Upper lobe of left lung (tissue), 6 donors: ENCODE measurements around the gene DEPDC5. TPM values are rescaled to one million over a fixed set of nuclear protein-coding genes. Genes with fewer than 3 reads are reported as not detected.

Experiments used
- ATAC-seq, 2 donors: fragments of 200-7000 bp; cut with Tn5 transposase; one replicate each; pipeline ENCODE4 v1.9.1; 2022; ENCODE audit warnings: mild to moderate bottlenecking in 2 of 2, moderate library complexity in 2 of 2; ENCODE audit not compliant: low FRiP score in 2 of 2
- DNase-seq, 2 donors: peaks; one replicate each; pipeline ENCODE4 v3.0.0-alpha.2; 2019 to 2020
- H3K27ac ChIP-seq, 4 donors: fragments of 200-600 bp; sonication (generic); one replicate each; pipeline ENCODE4 v1.5.1; 2016 to 2019
- H3K27me3 ChIP-seq, 4 donors: fragments of 200-600 bp; sonication (generic); one replicate each; pipeline ENCODE4 v1.5.1; 2017 to 2019
- H3K36me3 ChIP-seq, 4 donors: fragments of 200-600 bp; sonication (generic); one replicate each; pipeline ENCODE4 v1.5.1; 2016 to 2019
- H3K4me1 ChIP-seq, 4 donors: fragments of 200-600 bp; sonication (generic); one replicate each; pipeline ENCODE4 v1.5.1; 2018 to 2019
- H3K4me3 ChIP-seq, 4 donors: fragments of 200-600 bp; sonication (generic); one replicate each; pipeline ENCODE4 v1.5.1; 2017 to 2019; ENCODE audit warnings: mild to moderate bottlenecking in 2 of 4, moderate library complexity in 1 of 4
- H3K9me3 ChIP-seq, 4 donors: fragments of 200-600 bp; sonication (generic); one replicate each; pipeline ENCODE4 v1.5.1; 2018 to 2019
- CTCF ChIP-seq, 6 experiments: fragments of 450-650 bp in 4 of 6; fragments of 200-600 bp in 2 of 6; sonication (generic) in 2 of 6; IDR thresholded peaks; one replicate each; pipeline ENCODE4 v1.5.1; 2016 to 2019; ENCODE audit warnings: antibody characterized with exemption in 6 of 6
- EP300 ChIP-seq, 4 donors: sonication (generic); formaldehyde crosslinking; IDR thresholded peaks; one replicate each; pipeline ENCODE4 v1.5.1; 2017; ENCODE audit warnings: antibody characterized with exemption in 4 of 4, control low read depth in 2 of 4
- POLR2A ChIP-seq, 4 donors: fragments of 450-650 bp; IDR thresholded peaks; one replicate each; pipeline ENCODE4 v1.5.1; 2016 to 2017; ENCODE audit warnings: antibody characterized with exemption in 4 of 4, mild to moderate bottlenecking in 2 of 4
- POLR2AphosphoS5 ChIP-seq, 2 donors: sonication (generic); formaldehyde crosslinking; IDR thresholded peaks; one replicate each; pipeline ENCODE4 v1.5.1; 2017; ENCODE audit warnings: antibody characterized with exemption in 2 of 2
- WGBS, 2 donors: methylation state at CpG; one replicate each; pipeline ENCODE4 v1.1.5; 2017 to 2018; 5-methylcytosine and 5-hydroxymethylcytosine counted together
- total RNA-seq, 6 donors: library from RNA; depleted of rRNA in 4 of 6; stranded (reverse); fragments of >200 nt in 4 of 6; gene quantifications; one replicate each; pipeline versions ENCODE4 v1.1.0 to v1.2.1, GENCODE V29; 2016 to 2021
- donor health status: DM: no; HTN: no; CAD: no; lungs with moderate emphysema.
- donor health status: DM: no; HTN: yes; CAD: no; lungs with severe emphysema.

The DEPDC5 gene
- total RNA-seq, 6 donors from 2014 or later: 10.9 to 31.4 (median 24.4) TPM

DNA sequence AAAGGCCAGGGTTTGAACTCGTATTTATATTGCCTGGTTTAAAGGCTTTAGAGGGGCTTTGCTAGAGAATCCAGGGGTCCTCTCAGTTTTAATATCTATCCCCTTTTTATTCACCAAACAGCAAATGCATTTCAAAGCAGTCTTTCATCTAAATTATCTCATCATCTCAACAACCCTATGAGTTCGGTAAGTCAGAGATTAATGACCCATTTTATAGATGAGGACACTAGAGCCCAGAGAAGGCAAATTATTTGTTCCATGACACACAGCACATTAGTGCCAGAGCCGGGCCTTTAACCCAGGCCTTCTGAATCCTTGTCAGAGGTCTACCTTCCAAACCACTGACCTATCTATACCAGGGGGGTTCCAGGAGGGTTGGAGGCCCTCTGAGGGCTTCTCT is 173.7 kb downstream of the DEPDC5 start:
- Histone ChIP-seq H3K4me3 (no peak overlapping the region), H3K9me3 (no peaks in the 10 kb centered on the region), H3K36me3 (no peaks in the 10 kb centered on the region), H3K4me1 (peaks cover 0 to 14% (median 7%) of the 10 kb centered on the region in 4 donors), H3K27me3 (no peaks in the 10 kb centered on the region), H3K27ac (no peak overlapping the region)
- 86% methylated on average over 3 of the region's 3 CpGs for WGBS, 2 donors
- DNase-seq (no peak), ATAC-seq (no peak)
- TF ChIP-seq CTCF (IDR thresholded peaks at IDR 0.05) (no peak), POLR2A (IDR thresholded peaks at IDR 0.05) (no peak), POLR2AphosphoS5 (IDR thresholded peaks at IDR 0.05) (no peak), EP300 (IDR thresholded peaks at IDR 0.05) (no peak)

DNA sequence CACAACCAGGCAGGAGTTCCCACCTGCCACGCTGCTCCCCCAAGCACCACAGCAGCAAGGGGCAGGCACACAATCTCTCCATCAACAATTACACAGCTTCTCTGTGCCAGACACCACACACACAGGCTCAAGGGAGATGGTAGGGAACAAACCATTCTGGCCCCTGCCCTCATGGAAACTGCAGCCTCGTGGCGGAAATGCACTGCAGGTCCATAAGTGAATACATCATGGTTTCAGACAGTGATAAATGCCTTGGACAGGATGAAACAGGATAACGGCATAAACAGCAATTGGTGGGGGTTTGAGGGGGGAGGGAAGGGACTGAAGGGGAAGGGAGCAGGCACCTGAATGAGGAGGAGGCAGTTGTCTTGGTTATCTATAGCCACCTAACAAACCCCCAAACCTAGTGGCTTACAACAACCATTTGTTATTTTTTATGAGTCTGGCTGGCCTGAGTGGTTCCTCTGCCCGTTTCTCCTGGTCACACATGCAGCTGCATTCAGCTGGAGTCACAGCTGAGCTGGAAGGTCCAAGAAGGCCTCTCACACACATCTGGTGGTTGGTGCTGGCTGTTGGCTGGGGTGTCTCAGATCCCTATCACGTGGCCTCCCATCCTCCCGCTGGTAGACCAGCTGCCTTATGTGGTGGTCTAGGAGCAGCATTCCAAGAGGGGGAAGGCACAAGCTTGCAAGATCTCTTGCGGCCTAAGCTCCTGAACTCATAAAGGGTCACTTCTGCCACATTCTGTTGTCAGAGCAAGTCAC is 175.5 kb downstream of the DEPDC5 start:
- ATAC-seq: no peak
- H3K36me3 ChIP-seq: no peaks in the 10 kb centered on the region
- WGBS, 2 donors: 68% methylated on average over 7 to 8 of the region's 8 CpGs
- no peaks in the 10 kb centered on the region for H3K9me3 ChIP-seq
- no peak for DNase-seq
- H3K4me3 ChIP-seq: no peak overlapping the region
- no peak overlapping the region for H3K27ac ChIP-seq
- H3K4me1 ChIP-seq: peaks cover 0 to 4% (median 0%) of the 10 kb centered on the region in 4 donors
- H3K27me3 ChIP-seq: no peaks in the 10 kb centered on the region
- TF ChIP-seq CTCF (IDR thresholded peaks at IDR 0.05) (no peak), POLR2A (IDR thresholded peaks at IDR 0.05) (no peak), EP300 (IDR thresholded peaks at IDR 0.05) (no peak), POLR2AphosphoS5 (IDR thresholded peaks at IDR 0.05) (no peak)

GRCh38 chr22:31932863-31933262 is 179.0 kb downstream of the DEPDC5 start:
- no peak overlapping the region for H3K27ac ChIP-seq
- H3K27me3 ChIP-seq: no peaks in the 10 kb centered on the region
- peaks cover 0 to 8% (median 0%) of the 10 kb centered on the region in 4 donors for H3K4me1 ChIP-seq
- 57 to 66% methylated on average over 5 of the region's 5 CpGs for WGBS, 2 donors
- no peak overlapping the region for H3K4me3 ChIP-seq
- H3K36me3 ChIP-seq: no peaks in the 10 kb centered on the region
- TF ChIP-seq POLR2A (IDR thresholded peaks at IDR 0.05) (no peak), POLR2AphosphoS5 (IDR thresholded peaks at IDR 0.05) (no peak), CTCF (IDR thresholded peaks at IDR 0.05) (no peak), EP300 (IDR thresholded peaks at IDR 0.05) (no peak)
- no peaks in the 10 kb centered on the region for H3K9me3 ChIP-seq
- no peak for ATAC-seq
- DNase-seq: no peak

- Histone ChIP-seq H3K36me3 (no peaks in the 10 kb centered on the region), H3K4me1 (peaks cover 0 to 8% (median 0%) of the 10 kb centered on the region in 4 donors), H3K27ac (no peak overlapping the region), H3K4me3 (no peak overlapping the region), H3K9me3 (no peaks in the 10 kb centered on the region), H3K27me3 (no peaks in the 10 kb centered on the region)
- DNase-seq (no peak), ATAC-seq (no peak)
- TF ChIP-seq POLR2A (IDR thresholded peaks at IDR 0.05): no peak
- WGBS, 2 donors: 95 to 96% methylated on average over 4 to 6 of the region's 6 CpGs
These were observed 179.6 kb downstream of the DEPDC5 start for GRCh38 chr22:31933406-31933805.

GRCh38 chr22:31933816-31934482 is 180.1 kb downstream of the DEPDC5 start:
- Histone ChIP-seq H3K27ac (no peak overlapping the region), H3K36me3 (no peaks in the 10 kb centered on the region), H3K4me3 (no peak overlapping the region), H3K4me1 (peaks cover 0 to 8% (median 0%) of the 10 kb centered on the region in 4 donors), H3K9me3 (no peaks in the 10 kb centered on the region), H3K27me3 (no peaks in the 10 kb centered on the region)
- ATAC-seq: no peak
- TF ChIP-seq CTCF (IDR thresholded peaks at IDR 0.05): no peak
- TF ChIP-seq POLR2A (IDR thresholded peaks at IDR 0.05): no peak
- TF ChIP-seq EP300 (IDR thresholded peaks at IDR 0.05): no peak
- no peak for TF ChIP-seq POLR2AphosphoS5 (IDR thresholded peaks at IDR 0.05)
- WGBS, 2 donors: 94 to 95% methylated on average over 17 of the region's 17 CpGs
- DNase-seq: peak in 1 of 2 donors; percentile 20
